DMS153 treated with DMSO at 0.1 percent for 48 hours (cell line): ENCODE measurements around the gene ITPR2.

Experiments used
- DNase-seq: peaks from one replicate; lab custom pipeline; 2025; ENCODE audit not compliant: unreplicated experiment; lab: John Stamatoyannopoulos, UW

Gene ITPR2

DNA sequence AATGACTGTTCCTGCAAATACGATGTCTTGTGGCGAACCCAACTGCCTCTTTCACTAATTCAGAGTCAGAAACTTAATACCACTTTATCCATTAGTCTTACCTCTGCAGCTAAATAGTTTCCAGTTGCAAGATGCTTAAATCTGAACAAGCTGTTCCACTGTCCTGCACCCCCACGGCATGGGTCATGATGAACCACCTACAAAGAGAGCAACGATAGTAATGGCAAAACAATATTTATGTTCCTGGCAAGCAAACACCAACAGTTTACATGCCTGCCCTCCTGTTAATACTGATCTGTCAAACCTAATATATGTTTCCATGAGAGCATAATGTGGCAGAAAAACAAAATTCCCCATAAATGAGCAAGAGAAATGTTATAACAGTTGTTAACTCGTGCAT lies 121.9 kb downstream of the ITPR2 start:
- no peak for DNase-seq

DNA sequence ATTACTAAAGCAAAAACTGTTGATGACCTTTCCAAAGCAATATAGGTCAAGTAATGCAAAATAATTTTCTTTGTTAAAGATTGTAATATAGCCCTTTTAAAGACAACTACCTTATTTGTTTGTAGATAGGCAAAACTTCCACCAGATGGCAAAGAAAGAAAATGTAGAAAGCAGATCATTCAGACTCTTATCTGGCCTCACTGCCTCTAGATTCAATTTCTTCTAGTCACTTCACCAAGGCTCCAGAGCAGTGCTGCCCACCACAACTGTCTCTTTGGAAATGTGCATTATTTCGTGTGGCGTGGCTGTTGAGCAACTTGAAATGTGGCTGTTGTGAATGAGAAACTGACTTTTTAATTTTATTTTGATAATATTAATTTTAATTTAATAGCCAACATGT lies 127.1 kb downstream of the ITPR2 start:
- DNase-seq = no peak

DNA sequence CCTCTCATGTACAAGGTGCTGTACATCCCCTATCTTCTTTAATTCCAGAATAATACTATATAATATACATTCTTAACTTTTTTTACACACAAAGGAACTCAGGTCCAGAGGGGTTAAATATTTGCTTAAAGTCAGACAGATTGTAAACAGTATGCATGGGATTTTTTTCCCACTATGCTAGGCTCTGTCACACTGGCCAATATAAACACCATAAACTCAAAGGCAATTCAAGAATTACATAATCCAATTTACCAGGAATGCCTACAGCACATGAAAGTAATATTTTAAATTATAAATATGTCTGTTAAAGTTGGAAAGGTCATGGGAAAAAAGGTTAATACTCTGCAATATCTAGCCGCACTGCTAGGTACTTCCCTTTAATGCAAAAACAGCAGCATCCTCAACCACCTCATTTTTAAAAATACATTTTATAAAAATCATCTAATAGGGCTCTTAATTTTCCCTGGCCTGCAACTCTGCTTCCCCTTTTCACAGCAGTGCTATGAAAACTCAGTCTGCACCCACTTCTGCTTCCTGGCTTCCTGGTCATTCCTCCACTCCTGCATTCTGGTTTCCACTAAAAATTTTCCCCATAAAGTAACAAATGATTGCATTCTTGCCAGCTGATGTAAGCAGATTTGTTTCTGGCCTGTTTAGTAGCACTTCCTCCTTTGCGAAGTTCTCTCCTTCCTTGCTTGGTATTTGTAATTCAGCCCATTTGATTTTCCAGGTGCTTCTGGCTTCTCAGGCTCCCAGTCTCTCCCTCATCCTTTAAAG lies 128.1 kb downstream of the ITPR2 start:
- no peak for DNase-seq

DNA sequence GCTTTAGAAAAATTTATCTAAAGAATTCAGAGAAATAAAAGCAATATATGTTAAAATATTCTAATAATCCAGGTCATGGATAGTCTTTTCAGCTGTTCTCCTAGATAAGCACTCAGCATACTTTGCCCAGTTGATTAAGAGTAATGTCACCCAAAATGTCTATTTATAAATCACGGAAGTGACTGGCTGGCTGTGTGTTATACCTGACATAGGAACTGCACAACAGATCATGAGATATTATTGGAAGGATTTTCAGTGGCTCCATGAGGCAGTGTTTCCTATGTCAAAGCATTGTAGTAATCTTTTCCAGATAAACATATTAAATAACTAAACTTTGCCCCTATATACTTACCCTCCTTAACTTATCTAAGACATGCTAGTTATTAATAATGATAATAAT lies 128.8 kb downstream of the ITPR2 start:
- no peak for DNase-seq

DNA sequence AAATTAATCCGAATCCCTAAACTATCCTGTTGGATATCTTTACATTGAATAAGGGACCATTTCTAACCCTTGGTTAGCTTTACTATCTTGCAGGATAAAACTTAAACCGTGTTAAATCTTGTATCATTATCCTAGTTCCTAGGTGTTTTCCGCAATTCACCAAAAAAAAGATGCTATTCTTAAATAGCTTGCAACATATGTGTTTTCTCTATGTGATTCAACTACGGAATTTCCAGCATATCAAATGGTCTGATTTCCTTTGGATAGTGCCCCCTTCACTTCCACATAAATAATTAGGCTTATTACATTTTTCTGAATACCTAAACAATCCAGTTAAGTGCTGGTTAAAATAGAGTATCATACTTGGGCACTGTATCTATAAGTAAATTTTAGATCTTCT lies 130.3 kb downstream of the ITPR2 start:
- no peak for DNase-seq

DNA sequence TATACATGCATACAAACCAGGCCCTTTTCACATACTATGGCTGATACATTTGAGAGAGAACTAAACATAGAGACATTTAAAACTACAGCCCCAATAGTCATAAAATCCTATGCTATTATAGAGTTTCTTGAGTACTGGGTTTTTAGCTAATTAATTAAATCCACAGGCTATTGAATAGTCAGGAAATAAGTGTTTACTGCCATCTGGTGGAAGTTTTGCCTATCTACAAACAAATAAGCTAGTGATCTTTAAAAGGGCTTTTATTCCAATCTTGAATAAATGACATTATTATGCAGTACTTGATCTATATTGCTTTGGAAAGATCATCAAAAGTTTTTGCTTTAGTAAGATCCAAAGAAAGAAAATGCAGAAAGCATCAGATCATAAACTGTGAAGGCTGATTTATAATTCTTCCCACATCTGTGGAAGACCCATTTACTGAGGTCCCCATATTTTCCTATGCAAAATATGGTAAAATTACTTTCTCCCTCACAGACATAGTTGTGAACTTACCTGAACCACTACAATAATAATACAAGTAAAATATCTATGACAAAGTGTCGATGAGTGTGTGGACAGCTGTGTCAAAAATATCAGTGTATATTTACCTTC lies 131.3 kb downstream of the ITPR2 start:
- peak; percentile 15 for DNase-seq

DNA sequence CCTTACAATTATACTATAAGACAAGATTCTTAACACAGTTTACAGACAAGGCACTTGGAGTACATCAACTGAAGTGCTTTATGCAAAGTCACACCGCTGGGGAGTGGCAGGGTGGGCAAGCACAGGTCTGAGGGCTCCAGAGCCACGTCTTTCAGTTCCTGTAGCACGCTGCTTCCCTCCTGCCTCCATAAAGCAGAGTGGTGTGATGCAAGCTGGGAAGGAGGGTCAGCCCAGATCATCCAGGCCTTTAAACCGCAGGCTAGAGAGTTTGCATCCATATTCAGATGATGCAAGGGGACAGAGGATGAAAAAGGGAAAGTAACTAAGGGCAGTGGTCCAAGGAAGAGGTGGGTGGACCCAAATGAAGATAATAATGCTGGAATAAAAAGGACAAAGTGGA lies 132.6 kb downstream of the ITPR2 start:
- no peak for DNase-seq

DNA sequence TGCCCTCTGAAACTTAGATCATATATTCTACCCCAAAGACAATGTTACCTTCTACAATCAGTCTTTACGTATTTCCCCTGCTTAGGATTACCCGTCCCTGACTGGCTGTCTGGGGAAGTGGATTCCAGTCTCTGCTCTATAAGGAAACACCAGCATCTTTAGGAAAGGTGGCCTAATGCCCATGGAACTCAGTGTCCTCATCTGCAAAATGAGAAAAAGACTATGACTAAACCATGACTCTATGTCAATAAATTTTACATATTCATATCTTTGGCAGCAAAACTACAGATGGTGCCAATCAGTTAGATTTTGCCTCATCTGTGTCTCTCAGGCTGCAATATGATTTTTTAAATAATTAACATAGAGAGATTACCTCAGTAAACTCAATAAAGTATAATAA lies 133.8 kb downstream of the ITPR2 start:
- no peak for DNase-seq

DNA sequence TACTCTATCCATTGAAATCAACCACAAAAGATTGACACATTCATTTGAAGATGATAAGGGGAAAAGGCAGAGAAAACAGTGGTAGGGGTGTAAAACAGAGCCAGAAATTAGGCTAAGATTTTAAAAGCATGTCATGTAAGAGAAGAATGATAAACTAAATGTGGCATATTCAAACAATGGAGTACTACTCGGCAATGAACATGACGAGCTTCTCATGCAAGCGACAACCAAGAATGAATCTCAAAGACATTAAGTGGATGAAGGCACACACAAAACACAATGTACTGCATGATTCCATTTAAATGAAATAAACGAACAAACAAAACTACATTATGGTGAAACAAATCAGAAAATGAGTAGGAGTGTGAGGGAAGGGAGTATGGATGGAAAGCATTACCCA lies 134.8 kb downstream of the ITPR2 start:
- no peak for DNase-seq

DNA sequence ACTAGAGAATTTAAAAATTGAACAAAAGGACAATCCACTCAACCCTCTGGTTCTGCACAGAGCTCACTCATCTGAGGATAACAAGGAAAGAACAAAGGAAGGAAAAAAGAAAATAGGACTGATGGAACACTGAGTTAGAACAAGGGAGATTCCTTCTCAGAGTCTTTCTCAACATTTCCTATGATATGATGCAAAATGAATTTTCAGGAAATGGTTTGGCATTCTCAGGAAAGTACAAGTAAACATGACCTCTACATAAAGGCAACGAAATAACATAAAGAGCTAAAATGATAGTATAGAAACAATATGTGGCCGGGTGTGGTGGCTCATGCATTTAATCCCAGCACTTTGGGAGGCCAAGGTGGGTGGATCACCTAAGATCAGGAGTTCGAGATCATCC lies 135.8 kb downstream of the ITPR2 start:
- no peak for DNase-seq

DNA sequence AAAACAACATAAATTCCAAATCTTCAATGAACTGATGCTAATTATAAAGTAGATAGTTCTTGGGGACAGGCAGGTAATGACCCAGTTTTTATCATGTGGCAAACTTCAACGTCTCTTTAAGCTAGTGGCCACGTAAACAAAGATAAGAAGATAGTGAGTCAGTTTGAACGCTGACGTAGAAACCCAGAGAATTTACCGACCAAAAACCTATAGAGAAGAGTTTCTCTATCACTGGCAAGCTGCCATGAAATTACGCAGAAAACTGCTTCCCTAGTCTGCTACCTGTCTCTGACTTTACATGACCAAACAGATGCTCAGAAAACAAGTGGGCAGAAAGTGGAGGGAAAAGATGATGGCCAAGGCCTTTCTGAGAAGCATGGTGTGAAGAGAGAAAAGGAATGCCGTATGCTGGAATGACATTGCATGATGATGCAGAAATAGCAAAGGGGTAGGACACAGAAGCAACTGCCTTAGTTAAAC lies 136.3 kb downstream of the ITPR2 start:
- no peak for DNase-seq

DNA sequence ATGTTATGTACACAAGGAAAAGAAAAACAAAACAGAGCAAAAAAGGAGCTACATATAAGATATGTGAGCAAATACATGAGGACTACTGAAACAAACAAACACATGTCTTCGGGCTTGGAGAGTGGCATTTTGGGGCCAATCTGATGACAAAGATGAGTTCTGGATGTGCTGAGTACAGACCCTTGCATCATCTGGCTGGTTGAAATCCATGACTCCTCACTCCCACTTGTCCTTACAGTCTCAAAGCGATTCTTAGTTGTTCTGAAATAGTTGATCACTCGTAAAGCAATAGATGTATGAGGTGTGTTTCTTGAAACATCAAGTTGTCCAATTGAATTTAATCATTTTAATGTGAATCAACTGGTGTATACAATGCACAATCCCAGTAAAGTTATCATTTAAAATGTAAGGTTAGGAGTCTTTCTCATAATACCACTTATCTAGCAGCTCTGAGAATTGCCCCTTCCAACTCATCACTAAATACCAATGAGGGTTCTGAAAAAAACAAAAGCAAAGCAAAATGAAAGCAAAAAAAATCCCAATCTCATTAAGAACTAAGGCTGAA lies 136.9 kb downstream of the ITPR2 start:
- DNase-seq = no peak

DNA sequence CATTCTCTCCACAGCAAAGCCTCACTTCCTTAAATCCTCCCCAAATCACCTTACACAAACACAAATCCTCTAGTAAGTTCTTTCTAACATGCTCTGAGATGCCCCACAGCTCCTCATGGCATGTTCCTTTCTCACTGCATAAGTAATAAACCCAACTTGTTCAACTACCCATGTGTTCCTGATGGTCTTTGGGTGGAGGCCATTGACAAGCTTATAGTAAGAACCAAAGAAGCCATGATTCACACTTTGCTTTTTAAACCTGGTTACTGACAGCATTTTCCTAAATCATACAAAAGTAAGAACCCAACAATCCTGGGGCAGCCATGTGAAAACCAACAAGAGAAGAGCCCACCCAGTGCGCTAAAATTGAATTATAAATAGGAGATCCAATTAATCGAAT lies 138.6 kb downstream of the ITPR2 start:
- no peak for DNase-seq

DNA sequence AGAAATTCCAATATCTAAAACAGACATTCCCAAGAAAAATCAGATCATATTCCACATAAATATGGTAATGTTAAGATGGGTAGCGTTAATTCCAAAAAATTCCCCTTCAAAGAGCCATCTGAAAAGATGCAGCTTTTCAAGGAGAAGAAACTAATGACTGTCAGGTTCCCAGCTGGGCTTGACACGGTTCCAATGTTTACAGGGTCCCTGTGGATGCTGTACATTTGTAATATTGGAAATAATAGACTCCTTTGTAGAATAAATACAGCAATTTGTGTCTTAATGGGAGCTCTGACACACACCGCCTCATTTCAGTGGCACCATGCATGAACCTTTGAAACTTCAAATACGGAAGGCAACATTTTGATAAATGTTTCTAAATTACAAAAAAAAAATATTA lies 140.6 kb downstream of the ITPR2 start:
- no peak for DNase-seq

DNA sequence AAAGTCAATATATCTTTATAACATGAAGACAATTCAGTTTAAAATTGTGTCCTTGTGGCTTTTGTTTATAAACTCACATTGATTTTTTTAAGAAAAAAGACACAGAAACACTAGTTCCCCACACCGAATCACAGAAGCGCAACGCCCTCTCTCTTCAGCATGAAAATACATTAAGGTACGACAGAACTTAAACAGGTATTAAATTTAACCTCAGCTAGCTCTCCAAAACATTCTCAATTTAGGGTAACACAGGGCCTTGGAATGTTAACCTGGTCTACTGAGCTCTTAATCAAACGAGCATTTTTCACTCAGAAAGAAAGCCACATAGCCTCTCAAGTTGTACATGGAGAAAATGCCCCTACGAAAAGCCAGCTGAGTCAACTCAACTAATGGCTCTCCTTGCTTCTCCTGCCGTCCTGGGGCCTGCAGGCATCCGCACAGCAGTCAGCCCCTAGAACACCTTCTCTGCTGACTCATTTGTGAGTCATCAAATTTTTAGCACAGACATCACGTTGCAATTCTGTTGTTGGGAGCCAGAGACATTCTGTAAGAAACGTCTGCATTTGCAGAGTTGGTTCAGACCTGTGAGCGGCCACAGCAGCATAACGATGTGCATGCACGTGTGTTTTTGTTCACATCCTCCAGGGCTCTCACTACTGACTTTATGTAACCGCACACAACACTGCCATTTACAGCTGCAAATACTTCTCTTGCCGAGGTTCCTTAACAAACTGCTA lies 141.6 kb downstream of the ITPR2 start:
- no peak for DNase-seq

DNA sequence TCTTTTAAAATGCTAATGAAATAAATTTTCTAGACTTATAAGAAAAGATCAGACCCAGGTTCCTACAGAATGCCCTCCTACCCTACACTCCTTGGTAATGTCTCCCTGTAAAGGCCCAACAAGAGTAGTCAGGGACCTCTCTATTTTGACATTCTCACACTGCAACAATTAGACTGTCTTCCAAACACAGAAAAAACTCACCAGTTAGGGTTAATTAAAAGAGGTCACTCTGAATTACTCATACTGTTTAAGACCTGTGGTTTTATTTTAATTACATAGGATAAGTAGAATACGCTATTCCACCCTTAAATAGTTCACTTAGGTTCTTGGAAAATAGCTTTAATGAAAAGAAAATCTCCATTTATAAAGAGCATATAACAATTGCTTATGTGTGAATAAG lies 142.4 kb downstream of the ITPR2 start:
- DNase-seq = no peak

DNA sequence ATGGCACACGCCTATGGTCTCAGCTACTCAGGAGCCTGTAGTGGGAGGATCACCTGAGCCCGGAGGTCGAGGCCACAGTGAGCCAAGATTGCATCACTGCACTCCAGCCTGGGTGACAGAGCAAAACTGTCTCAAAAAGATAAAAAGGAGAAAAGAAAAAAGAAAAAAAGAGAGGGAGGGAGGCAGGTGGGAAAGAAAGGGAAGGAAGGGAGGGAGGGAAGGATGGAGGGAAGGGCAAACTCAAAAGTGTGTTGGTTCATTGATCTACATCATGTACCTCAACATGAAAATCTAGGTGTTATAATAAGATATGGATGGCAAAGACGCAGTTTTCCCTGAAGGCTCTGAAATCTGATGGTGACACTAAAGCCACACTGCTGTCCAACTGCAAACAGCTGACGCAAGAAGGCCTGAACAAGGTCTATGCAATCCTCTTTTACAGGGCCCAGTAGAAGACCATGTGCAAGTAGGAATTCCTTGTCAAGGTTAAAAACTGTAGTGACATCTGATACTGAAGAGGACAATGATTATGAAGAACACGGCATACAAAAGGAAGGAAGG lies 143.6 kb downstream of the ITPR2 start:
- no peak for DNase-seq

DNA sequence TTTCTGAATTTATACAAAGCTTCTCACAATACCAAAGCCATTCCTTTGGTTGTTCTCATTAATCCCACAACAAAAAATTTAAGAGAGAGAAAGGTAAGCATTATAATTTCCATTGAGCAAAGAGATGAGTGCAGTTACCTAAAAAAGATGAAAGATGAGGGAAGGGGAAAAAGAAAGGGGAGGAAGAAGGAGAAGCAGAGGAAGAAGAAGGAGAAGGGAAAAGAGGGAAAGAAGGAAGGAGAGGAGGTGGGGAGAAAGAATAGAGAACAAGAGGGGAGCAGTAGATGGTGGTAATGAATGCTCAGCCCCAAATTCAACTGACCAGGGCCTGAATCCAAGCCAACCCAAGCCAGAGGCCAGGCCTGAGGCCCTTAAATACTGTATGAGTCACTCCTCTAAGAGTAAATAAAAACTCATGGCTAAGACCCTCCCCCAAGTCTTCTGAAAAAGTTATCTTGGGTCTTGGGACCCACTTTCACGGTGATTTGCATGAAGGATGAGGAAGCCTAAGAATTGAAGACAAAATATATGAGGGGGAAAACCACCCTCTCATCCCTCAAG lies 144.6 kb downstream of the ITPR2 start:
- no peak for DNase-seq

DNA sequence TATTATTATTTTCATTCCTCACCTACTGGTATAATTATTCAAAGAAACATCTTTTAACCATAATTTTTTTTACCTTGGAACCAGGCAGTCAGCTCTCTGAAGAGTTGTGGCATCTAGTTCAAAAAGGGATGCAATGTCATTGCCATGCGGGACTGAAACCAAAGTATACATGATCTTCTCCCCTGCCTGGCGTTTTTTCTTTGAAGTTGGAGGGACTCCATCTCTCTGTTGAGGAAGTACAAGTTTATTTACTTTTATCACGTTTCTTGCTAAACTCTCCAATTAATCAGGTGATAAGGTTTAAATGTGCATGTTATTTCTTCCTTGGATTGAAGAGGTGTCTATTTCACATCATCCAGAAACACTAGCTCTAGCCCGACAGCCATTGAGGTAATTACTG lies 146.6 kb downstream of the ITPR2 start:
- no peak for DNase-seq

DNA sequence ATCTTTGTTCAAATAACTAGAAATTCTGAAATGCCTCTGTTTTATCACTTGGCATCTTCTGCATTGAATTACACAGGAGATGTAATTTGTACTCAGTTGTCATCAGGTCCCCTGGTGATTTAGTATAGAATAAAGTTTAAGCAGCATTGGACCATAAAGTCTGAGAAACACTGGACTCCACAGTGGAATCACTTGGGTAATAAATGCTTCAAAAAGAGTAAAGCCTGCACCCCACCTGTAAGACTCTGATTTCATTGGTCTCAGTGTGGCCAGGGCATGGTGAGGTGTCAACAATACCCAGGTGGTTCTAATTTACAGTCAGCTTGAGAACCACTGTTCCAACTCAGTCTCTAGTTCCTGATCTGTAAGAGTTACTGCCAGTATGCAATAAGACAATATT lies 148.9 kb downstream of the ITPR2 start:
- DNase-seq = no peak

DNA sequence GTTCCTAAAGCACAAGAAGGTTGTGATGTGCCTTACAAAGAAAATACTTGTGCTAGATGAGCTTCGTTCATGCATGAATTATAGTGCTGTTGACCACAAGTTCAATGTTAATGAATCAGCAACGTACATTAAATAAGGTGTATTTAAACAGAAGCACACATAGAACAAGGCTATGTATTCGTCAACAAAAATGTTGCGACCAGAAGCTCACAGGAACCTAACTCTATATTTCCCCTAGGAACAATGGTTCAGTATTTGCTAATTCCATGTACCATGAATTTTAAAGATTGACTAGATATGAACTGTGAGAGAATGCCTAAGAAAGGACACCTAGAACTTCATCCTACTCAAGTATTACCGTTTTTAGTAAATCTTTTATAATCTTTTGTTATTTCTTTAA lies 149.6 kb downstream of the ITPR2 start:
- no peak for DNase-seq
